Nephron (organoid): ENCODE results near the gene NECAB2.

Source experiments
- H3K27ac Mint-ChIP-seq, 3 experiments: 2 replicates each; pipeline ENCODE4 v1.8.0; 2020; ENCODE audit warnings: mixed read lengths in 3 of 3, mild to moderate bottlenecking in 2 of 3, moderate library complexity in 1 of 3
- H3K27me3 Mint-ChIP-seq: 2 replicates; pipeline ENCODE4 v1.8.0; 2021; ENCODE audit warnings: low read depth, mild to moderate bottlenecking, moderate library complexity, mixed read lengths
- H3K36me3 Mint-ChIP-seq: 2 replicates; pipeline ENCODE4 v1.8.0; 2020; ENCODE audit warnings: low read depth, mixed read lengths
- H3K4me1 Mint-ChIP-seq: 2 replicates; pipeline ENCODE4 v1.8.0; 2020; ENCODE audit warnings: mixed read lengths
- H3K4me3 Mint-ChIP-seq, 3 experiments: 2 replicates each; pipeline ENCODE4 v1.8.0; 2020; ENCODE audit warnings: mild to moderate bottlenecking in 3 of 3, mixed read lengths in 3 of 3, moderate library complexity in 2 of 3
- H3K9me3 Mint-ChIP-seq: 2 replicates; pipeline ENCODE4 v1.8.0; 2020; ENCODE audit warnings: mixed read lengths
- CTCF ChIP-seq, 3 experiments: fragments of 200-600 bp; sonication (generic); IDR thresholded peaks; one replicate each; pipeline ENCODE4 v1.5.0; 2021; ENCODE audit warnings: antibody characterized with exemption in 3 of 3; ENCODE audit not compliant: unreplicated experiment in 3 of 3

Gene NECAB2

GRCh38 chr16:84032458-84033178 is 64.6 kb downstream of the NECAB2 start:
- no peak overlapping the region for H3K27ac Mint-ChIP-seq
- H3K36me3 Mint-ChIP-seq, result no peaks in the 10 kb centered on the region
- no peak for TF ChIP-seq CTCF (IDR thresholded peaks at IDR 0.05; ENCODE audit: unreplicated experiment in 3 of 3)
- H3K9me3 Mint-ChIP-seq, result peaks cover 3% of the 10 kb centered on the region
- H3K27me3 Mint-ChIP-seq, result peaks cover 10% of the 10 kb centered on the region
- H3K4me3 Mint-ChIP-seq, result no peak overlapping the region
- peaks cover 5% of the 10 kb centered on the region for H3K4me1 Mint-ChIP-seq

DNA sequence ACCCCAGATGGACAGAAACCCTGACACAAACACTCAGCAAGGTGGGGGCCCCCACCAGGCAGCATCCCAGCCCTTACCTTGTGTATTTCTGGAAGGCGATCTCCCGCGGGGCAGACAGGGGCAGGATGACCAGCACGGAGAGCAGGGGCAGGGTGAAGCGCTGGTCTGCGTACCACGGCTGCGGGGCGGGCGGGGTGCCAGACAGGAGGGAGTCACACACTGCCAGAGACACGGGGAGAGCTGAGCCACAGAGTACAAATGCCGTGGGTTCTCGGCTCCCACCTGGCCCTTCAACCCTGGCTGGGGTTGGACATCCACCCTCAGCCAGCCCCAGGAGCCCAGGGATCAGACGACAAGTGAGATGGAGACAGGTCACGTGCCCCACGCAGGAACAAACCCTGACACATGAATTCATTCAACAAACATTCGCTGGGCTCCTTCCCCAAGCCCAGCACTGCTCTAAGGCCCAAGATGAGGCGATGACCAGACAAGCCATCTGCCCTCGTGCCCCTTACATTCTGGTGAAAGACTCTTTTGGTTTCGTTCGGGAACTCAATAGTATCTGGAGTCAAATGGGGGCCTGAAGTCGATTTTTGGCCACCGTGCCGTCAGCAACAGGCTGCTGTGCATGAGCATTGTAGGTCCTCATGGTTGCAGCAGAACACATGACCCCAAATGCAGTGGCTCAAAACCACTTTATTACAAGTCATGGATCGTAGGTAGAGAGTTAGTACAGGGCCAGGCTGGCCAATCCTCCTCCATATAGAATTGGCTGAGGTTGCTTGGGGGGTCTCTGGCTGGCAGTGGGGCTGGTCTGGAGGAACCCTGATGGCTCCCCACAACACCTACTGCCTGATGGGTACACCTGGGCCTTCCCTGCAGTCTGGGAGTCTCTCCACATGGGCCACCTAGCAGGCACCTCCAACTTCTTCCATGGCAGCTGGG is 65.5 kb downstream of the NECAB2 start:
- Mint-ChIP-seq H3K4me1 (no peaks in the 10 kb centered on the region), H3K27ac (no peak overlapping the region), H3K36me3 (no peaks in the 10 kb centered on the region), H3K9me3 (peaks cover 3% of the 10 kb centered on the region), H3K4me3 (no peak overlapping the region), H3K27me3 (peaks cover 15% of the 10 kb centered on the region)
- TF ChIP-seq CTCF (IDR thresholded peaks at IDR 0.05; ENCODE audit: unreplicated experiment in 3 of 3), result no peak

- no peak for TF ChIP-seq CTCF (IDR thresholded peaks at IDR 0.05; ENCODE audit: unreplicated experiment in 3 of 3)
- Mint-ChIP-seq H3K27me3 (peaks cover 16% of the 10 kb centered on the region), H3K36me3 (no peaks in the 10 kb centered on the region), H3K27ac (no peak overlapping the region), H3K4me1 (no peaks in the 10 kb centered on the region), H3K9me3 (peaks cover 3% of the 10 kb centered on the region), H3K4me3 (no peak overlapping the region)
These were observed 66.5 kb downstream of the NECAB2 start for GRCh38 chr16:84034516-84034915.

DNA sequence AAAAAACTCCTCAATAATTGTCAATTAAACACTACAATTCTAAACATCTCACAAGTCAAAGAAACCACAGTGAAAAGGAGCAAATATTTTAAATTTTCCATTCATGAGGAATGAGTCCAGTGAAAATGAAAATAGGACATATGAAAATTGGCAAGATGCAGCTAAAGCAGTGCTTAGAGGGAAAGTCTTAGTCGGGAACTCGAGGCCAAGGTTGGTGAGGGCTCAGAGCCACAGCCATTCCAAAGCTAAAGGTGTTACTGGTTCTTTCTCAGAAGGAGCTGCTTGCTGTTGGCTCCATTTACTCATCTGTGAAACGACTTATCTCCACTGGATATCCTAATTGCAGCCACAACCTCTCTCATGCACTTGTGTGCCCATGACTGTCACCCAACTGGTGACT is 68.1 kb downstream of the NECAB2 start:
- H3K36me3 Mint-ChIP-seq, result no peaks in the 10 kb centered on the region
- H3K4me1 Mint-ChIP-seq, result peaks cover 12% of the 10 kb centered on the region

GRCh38 chr16:84036982-84037425 is 69.0 kb downstream of the NECAB2 start:
- H3K4me1 Mint-ChIP-seq, result peaks cover 12% of the 10 kb centered on the region
- no peak overlapping the region for H3K4me3 Mint-ChIP-seq
- no peak overlapping the region for H3K27ac Mint-ChIP-seq
- H3K36me3 Mint-ChIP-seq, result no peaks in the 10 kb centered on the region
- TF ChIP-seq CTCF (IDR thresholded peaks at IDR 0.05; ENCODE audit: unreplicated experiment in 3 of 3), result no peak
- H3K27me3 Mint-ChIP-seq, result peaks cover 22% of the 10 kb centered on the region
- peaks cover 3% of the 10 kb centered on the region for H3K9me3 Mint-ChIP-seq

More for the DNA sequence above, 68.1 kb downstream of the NECAB2 start:
- Mint-ChIP-seq H3K4me3 (no peak overlapping the region), H3K27ac (no peak overlapping the region), H3K27me3 (peaks cover 20% of the 10 kb centered on the region), H3K9me3 (peaks cover 3% of the 10 kb centered on the region)
- TF ChIP-seq CTCF (IDR thresholded peaks at IDR 0.05; ENCODE audit: unreplicated experiment in 3 of 3), result no peak
